Mesothelial cell of epicardium (in vitro differentiated cells): Measurements from ENCODE around the gene KCNN1. TPM values are rescaled to one million over a fixed set of nuclear protein-coding genes. Genes with fewer than 3 reads are reported as not detected.

Source experiments
- DNase-seq, 2 experiments: peaks; one replicate each; pipeline ENCODE4 v3.0.0; 2021; ENCODE audit warnings: low spot score in 2 of 2; ENCODE audit not compliant: unreplicated experiment in 2 of 2
- H3K27ac Mint-ChIP-seq: 2 replicates; pipeline ENCODE4 v1.8.0; 2021; ENCODE audit warnings: mixed read lengths
- H3K27me3 Mint-ChIP-seq: 2 replicates; pipeline ENCODE4 v1.8.0; 2021; ENCODE audit warnings: low read depth, mixed read lengths
- H3K36me3 Mint-ChIP-seq: 2 replicates; pipeline ENCODE4 v1.8.0; 2021; ENCODE audit warnings: mixed read lengths
- H3K4me1 Mint-ChIP-seq: 2 replicates; pipeline ENCODE4 v1.8.0; 2021; ENCODE audit warnings: mixed read lengths
- H3K4me3 Mint-ChIP-seq: 2 replicates; pipeline ENCODE4 v1.8.0; 2021; ENCODE audit warnings: mild to moderate bottlenecking, moderate library complexity, mixed read lengths
- H3K9me3 Mint-ChIP-seq: 2 replicates; pipeline ENCODE4 v1.8.0; 2021; ENCODE audit warnings: mixed read lengths
- CTCF ChIP-seq: fragments of 200-600 bp; sonication (generic); IDR thresholded peaks from one replicate; pipeline ENCODE4 v1.5.0; 2021; ENCODE audit warnings: antibody characterized with exemption; ENCODE audit not compliant: unreplicated experiment
- total RNA-seq: library from RNA; stranded (reverse); gene quantifications from 3 replicates; pipeline ENCODE4 v1.2.1, GENCODE V29; 2021

KCNN1 gene
- total RNA-seq, 1 donor from 2014 or later: 20.3 TPM

- DNase-seq: peak; percentile 58 to 91
- peak; percentile 88 for TF ChIP-seq CTCF
- Mint-ChIP-seq H3K9me3 (no peaks in the 10 kb centered on the region), H3K4me1 (peaks cover 6% of the 10 kb centered on the region), H3K27me3 (peaks cover 19% of the 10 kb centered on the region), H3K27ac (peak overlapping the region; percentile 95), H3K4me3 (peak overlapping the region; percentile 77), H3K36me3 (peaks cover 2% of the 10 kb centered on the region)
Observed at GRCh38 chr19:18007044-18007916, 40.4 kb downstream of the KCNN1 start.

GRCh38 chr19:18007917-18008673 is 41.2 kb downstream of the KCNN1 start, which contains the start of gene ARRDC2:
TSS of gene ARRDC2 (plus strand) at chr19:18008170. CDS start at chr19:18008311, 141 bp downstream.
- Mint-ChIP-seq H3K27ac (peak within 1 kb of the TSS; percentile 95), H3K36me3 (peaks cover 2% of the 10 kb centered on the region), H3K4me3 (peak within 1 kb of the TSS; percentile 77), H3K9me3 (no peaks in the 10 kb centered on the region), H3K4me1 (peaks cover 6% of the 10 kb centered on the region), H3K27me3 (peaks cover 10% of the 10 kb centered on the region)
- peak; percentile 84 to 85 for DNase-seq
- no peak for TF ChIP-seq CTCF

- H3K4me1 Mint-ChIP-seq: peaks cover 6% of the 10 kb centered on the region
- DNase-seq: no peak
- peak overlapping the region; percentile 40 for H3K4me3 Mint-ChIP-seq
- no peak overlapping the region for H3K27ac Mint-ChIP-seq
- peaks cover 3% of the 10 kb centered on the region for H3K27me3 Mint-ChIP-seq
- H3K9me3 Mint-ChIP-seq: no peaks in the 10 kb centered on the region
- peaks cover 2% of the 10 kb centered on the region for H3K36me3 Mint-ChIP-seq
- no peak for TF ChIP-seq CTCF
Observed at GRCh38 chr19:18008814-18009213, 41.9 kb downstream of the KCNN1 start.

- no peaks in the 10 kb centered on the region for H3K9me3 Mint-ChIP-seq
- H3K27ac Mint-ChIP-seq: no peak overlapping the region
- no peak for DNase-seq
- H3K4me3 Mint-ChIP-seq: no peak overlapping the region
- TF ChIP-seq CTCF: no peak
- H3K4me1 Mint-ChIP-seq: peaks cover 6% of the 10 kb centered on the region
- H3K27me3 Mint-ChIP-seq: peaks cover 3% of the 10 kb centered on the region
- peaks cover 2% of the 10 kb centered on the region for H3K36me3 Mint-ChIP-seq
Observed at GRCh38 chr19:18009412-18010066, 42.6 kb downstream of the KCNN1 start.

GRCh38 chr19:18010149-18010548 is 43.2 kb downstream of the KCNN1 start:
- no peak for DNase-seq
- peaks cover 2% of the 10 kb centered on the region for H3K36me3 Mint-ChIP-seq
- H3K27me3 Mint-ChIP-seq: peaks cover 3% of the 10 kb centered on the region
- no peak for TF ChIP-seq CTCF
- H3K27ac Mint-ChIP-seq: no peak overlapping the region
- H3K9me3 Mint-ChIP-seq: no peaks in the 10 kb centered on the region
- H3K4me1 Mint-ChIP-seq: peaks cover 6% of the 10 kb centered on the region
- H3K4me3 Mint-ChIP-seq: no peak overlapping the region
